H9 (cell line): ENCODE results near the gene DMBT1. TPM values are rescaled to one million over a fixed set of nuclear protein-coding genes. Genes with fewer than 3 reads are reported as not detected.

Experiments used
- DNase-seq: peaks from one replicate; pipeline ENCODE4 v3.0.0-alpha.2; 2017
- H2AFZ ChIP-seq: one replicate; pipeline ENCODE4 v1.6.1; 2013; ENCODE audit warnings: mild to moderate bottlenecking, low read length, control low read depth, moderate library complexity
- H2AK5ac ChIP-seq: 2 replicates; pipeline ENCODE4 v1.6.1; 2013; ENCODE audit warnings: low read length, control low read depth, mixed read lengths; ENCODE audit not compliant: insufficient read length
- H2BK120ac ChIP-seq: one replicate; pipeline ENCODE4 v1.6.1; 2013; ENCODE audit warnings: low read depth, mild to moderate bottlenecking, low read length, control low read depth, inconsistent platforms; ENCODE audit not compliant: poor library complexity, severe bottlenecking
- H2BK12ac ChIP-seq: 2 replicates; pipeline ENCODE4 v1.6.1; 2013; ENCODE audit warnings: low read length, control low read depth, mixed read lengths, low read depth; ENCODE audit not compliant: insufficient read length
- H2BK15ac ChIP-seq: 2 replicates; pipeline ENCODE4 v1.6.1; 2013; ENCODE audit warnings: low read depth, low read length, control low read depth
- H2BK20ac ChIP-seq: one replicate; pipeline ENCODE4 v1.6.1; 2013; ENCODE audit warnings: low read depth, mild to moderate bottlenecking, low read length, control low read depth, inconsistent platforms; ENCODE audit not compliant: poor library complexity, severe bottlenecking
- H2BK5ac ChIP-seq: 2 replicates; pipeline ENCODE4 v1.6.1; 2013; ENCODE audit warnings: low read length, control low read depth, mixed read lengths; ENCODE audit not compliant: insufficient read length
- H3K14ac ChIP-seq: 2 replicates; pipeline ENCODE4 v1.6.1; 2013; ENCODE audit warnings: low read length, control low read depth; ENCODE audit not compliant: insufficient read depth
- H3K18ac ChIP-seq: 2 replicates; pipeline ENCODE4 v1.6.1; 2013; ENCODE audit warnings: low read depth, mild to moderate bottlenecking, mixed read lengths, low read length, control low read depth; ENCODE audit not compliant: insufficient read length
- H3K23ac ChIP-seq: 2 replicates; pipeline ENCODE4 v1.6.1; 2013; ENCODE audit warnings: low read length, control low read depth, mixed read lengths, low read depth; ENCODE audit not compliant: insufficient read length
- H3K23me2 ChIP-seq: 2 replicates; pipeline ENCODE4 v1.6.1; 2013; ENCODE audit warnings: low read depth, mild to moderate bottlenecking, mixed read lengths, low read length, control low read depth; ENCODE audit not compliant: insufficient read length, poor library complexity, severe bottlenecking
- H3K27ac ChIP-seq: 2 replicates; pipeline ENCODE4 v1.5.1; 2013; ENCODE audit warnings: low read length, control low read depth, mixed read lengths, low read depth; ENCODE audit not compliant: insufficient read length
- H3K27me3 ChIP-seq: 2 replicates; pipeline ENCODE4 v1.6.1; 2013; ENCODE audit warnings: low read length, control low read depth, inconsistent platforms; ENCODE audit not compliant: insufficient read depth
- H3K4ac ChIP-seq: 2 replicates; pipeline ENCODE4 v1.6.1; 2013; ENCODE audit warnings: low read depth, mild to moderate bottlenecking, control low read depth, inconsistent platforms, low read length, moderate library complexity
- H3K4me1 ChIP-seq: 2 replicates; pipeline ENCODE4 v1.6.1; 2013; ENCODE audit warnings: low read length, control low read depth, inconsistent platforms; ENCODE audit not compliant: insufficient read depth
- H3K4me2 ChIP-seq: 2 replicates; pipeline ENCODE4 v1.6.1; 2013; ENCODE audit warnings: low read length, control low read depth, mixed read lengths; ENCODE audit not compliant: insufficient read length, insufficient read depth
- H3K56ac ChIP-seq: 2 replicates; pipeline ENCODE4 v1.6.1; 2013; ENCODE audit warnings: low read depth, mild to moderate bottlenecking, mixed read lengths, low read length, control low read depth; ENCODE audit not compliant: insufficient read length
- H3K79me1 ChIP-seq: 2 replicates; pipeline ENCODE4 v1.6.1; 2013; ENCODE audit warnings: low read depth, mild to moderate bottlenecking, moderate library complexity, low read length, control low read depth, inconsistent platforms; ENCODE audit not compliant: insufficient read depth, poor library complexity, severe bottlenecking
- H3K79me2 ChIP-seq: 2 replicates; pipeline ENCODE4 v1.6.1; 2013; ENCODE audit warnings: low read length, control low read depth, inconsistent platforms; ENCODE audit not compliant: insufficient read depth
- H3K9ac ChIP-seq: 2 replicates; pipeline ENCODE4 v1.6.1; 2013; ENCODE audit warnings: low read length, control low read depth, mixed read lengths; ENCODE audit not compliant: insufficient read length; ENCODE audit errors: extremely low read depth
- H3K9me3 ChIP-seq: one replicate; pipeline ENCODE4 v1.6.1; 2013; ENCODE audit warnings: low read depth, low read length, inconsistent platforms; ENCODE audit not compliant: control insufficient read depth
- H3T11ph ChIP-seq: one replicate; pipeline ENCODE4 v1.6.1; 2013; ENCODE audit warnings: mild to moderate bottlenecking, low read length, control low read depth, inconsistent platforms
- H4K20me1 ChIP-seq: one replicate; pipeline ENCODE4 v1.6.1; 2013; ENCODE audit not compliant: control insufficient read depth, insufficient read length, insufficient read depth
- H4K5ac ChIP-seq: 2 replicates; pipeline ENCODE4 v1.6.1; 2013; ENCODE audit warnings: low read depth, mild to moderate bottlenecking, mixed read lengths, low read length, control low read depth; ENCODE audit not compliant: insufficient read length
- H4K8ac ChIP-seq: replicated peaks from 2 replicates; pipeline ENCODE4 v1.6.1; 2013; ENCODE audit warnings: low read length, control low read depth, mixed read lengths, low read depth; ENCODE audit not compliant: insufficient read length
- H4K91ac ChIP-seq: 2 replicates; pipeline ENCODE4 v1.6.1; 2013; ENCODE audit warnings: low read depth, mild to moderate bottlenecking, moderate library complexity, mixed read lengths, low read length, control low read depth; ENCODE audit not compliant: insufficient read length
- H3K27ac Mint-ChIP-seq, 3 experiments: 2 replicates in 2 of 3; 3 replicates in 1 of 3; pipeline ENCODE4 v1.8.0; 2020 to 2021; ENCODE audit warnings: mixed read lengths in 3 of 3, mild to moderate bottlenecking in 1 of 3, moderate library complexity in 1 of 3
- H3K27me3 Mint-ChIP-seq: 2 replicates; pipeline ENCODE4 v1.8.0; 2021; ENCODE audit warnings: low read depth, mild to moderate bottlenecking, moderate library complexity, mixed read lengths
- H3K36me3 Mint-ChIP-seq, 3 experiments: 2 replicates in 2 of 3; 3 replicates in 1 of 3; pipeline ENCODE4 v1.8.0; 2020 to 2021; ENCODE audit warnings: low read depth in 3 of 3, mixed read lengths in 3 of 3; ENCODE audit not compliant: insufficient read depth in 1 of 3
- H3K4me1 Mint-ChIP-seq, 2 experiments: 2 replicates each; pipeline ENCODE4 v1.8.0; 2020; ENCODE audit warnings: mixed read lengths in 2 of 2
- H3K4me3 Mint-ChIP-seq, 2 experiments: 2 replicates in 1 of 2; 3 replicates in 1 of 2; pipeline ENCODE4 v1.8.0; 2020 to 2021; ENCODE audit warnings: mild to moderate bottlenecking in 2 of 2, mixed read lengths in 2 of 2, moderate library complexity in 1 of 2
- H3K9me3 Mint-ChIP-seq, 2 experiments: 2 replicates in 1 of 2; 3 replicates in 1 of 2; pipeline ENCODE4 v1.8.0; 2020; ENCODE audit warnings: mild to moderate bottlenecking in 2 of 2, mixed read lengths in 2 of 2, moderate library complexity in 1 of 2
- WGBS: extraction: QIAGEN DNeasy Blood & Tissue Kit; methylation state at CpG from one replicate; pipeline ENCODE4 v1.1.7; 2013; ENCODE audit warnings: missing lambda C conversion rate, low lambda C conversion rate, mixed read lengths; ENCODE audit not compliant: insufficient read length; ENCODE audit errors: extremely low coverage; 5-methylcytosine and 5-hydroxymethylcytosine counted together
- total RNA-seq: library from RNA; stranded (reverse); gene quantifications from 2 replicates; pipeline ENCODE4 v1.2.1, GENCODE V29; 2021
- TF ChIP-seq, protein P1 (sequence below): fragments of 200-600 bp; sonication (generic); conservative IDR thresholded peaks from 3 replicates; pipeline ENCODE4 v1.8.0; 2021; ENCODE audit warnings: antibody characterized with exemption, mild to moderate bottlenecking

The DMBT1 gene
- total RNA-seq, 1 experiment from 2014 or later, result 0.04 TPM

GRCh38 chr10:122665329-122665860, 104.8 kb downstream of the DMBT1 start:
- H2BK12ac ChIP-seq, result no peak overlapping the region

More at GRCh38 chr10:122665329-122665860, 104.8 kb downstream of the DMBT1 start:
- 0 out of 2 replicates have a peak, but pooled peaks cover 7% of the 10 kb centered on the region for H3K27me3 Mint-ChIP-seq
- H3K18ac ChIP-seq, result no peak overlapping the region
- H4K91ac ChIP-seq, result no peak overlapping the region
- no peaks in the 10 kb centered on the region for H3K23me2 ChIP-seq
- H3K27ac Mint-ChIP-seq, result no peak overlapping the region
- no peak overlapping the region for H3K4ac ChIP-seq
- DNase-seq, result no peak
- no peaks in the 10 kb centered on the region for H3K27me3 ChIP-seq
- no peak overlapping the region for H3K27ac ChIP-seq
- H3K23ac ChIP-seq, result no peak overlapping the region
- no peak overlapping the region for H2BK5ac ChIP-seq
- H3K56ac ChIP-seq, result no peak overlapping the region
- no peak overlapping the region for H3K4me2 ChIP-seq
- H3K79me2 ChIP-seq, result no peaks in the 10 kb centered on the region
- no peak overlapping the region for H2BK120ac ChIP-seq
- H3K9ac ChIP-seq, result no peak overlapping the region
- no CpG with 5 or more reads among the region's 7 CpGs for WGBS
- TF ChIP-seq, protein P1, sequence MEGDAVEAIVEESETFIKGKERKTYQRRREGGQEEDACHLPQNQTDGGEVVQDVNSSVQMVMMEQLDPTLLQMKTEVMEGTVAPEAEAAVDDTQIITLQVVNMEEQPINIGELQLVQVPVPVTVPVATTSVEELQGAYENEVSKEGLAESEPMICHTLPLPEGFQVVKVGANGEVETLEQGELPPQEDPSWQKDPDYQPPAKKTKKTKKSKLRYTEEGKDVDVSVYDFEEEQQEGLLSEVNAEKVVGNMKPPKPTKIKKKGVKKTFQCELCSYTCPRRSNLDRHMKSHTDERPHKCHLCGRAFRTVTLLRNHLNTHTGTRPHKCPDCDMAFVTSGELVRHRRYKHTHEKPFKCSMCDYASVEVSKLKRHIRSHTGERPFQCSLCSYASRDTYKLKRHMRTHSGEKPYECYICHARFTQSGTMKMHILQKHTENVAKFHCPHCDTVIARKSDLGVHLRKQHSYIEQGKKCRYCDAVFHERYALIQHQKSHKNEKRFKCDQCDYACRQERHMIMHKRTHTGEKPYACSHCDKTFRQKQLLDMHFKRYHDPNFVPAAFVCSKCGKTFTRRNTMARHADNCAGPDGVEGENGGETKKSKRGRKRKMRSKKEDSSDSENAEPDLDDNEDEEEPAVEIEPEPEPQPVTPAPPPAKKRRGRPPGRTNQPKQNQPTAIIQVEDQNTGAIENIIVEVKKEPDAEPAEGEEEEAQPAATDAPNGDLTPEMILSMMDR, result no peak
- no peak overlapping the region for H2AFZ ChIP-seq
- H4K5ac ChIP-seq, result no peak overlapping the region
- no peak overlapping the region for H3T11ph ChIP-seq
- H2BK15ac ChIP-seq, result no peak overlapping the region
- peaks cover 3% of the 10 kb centered on the region; the same call in 1 of the 2 replicates for H3K4me1 ChIP-seq
- H3K9me3 ChIP-seq, result no peaks in the 10 kb centered on the region
- H4K8ac ChIP-seq, result no peak overlapping the region
- H3K36me3 Mint-ChIP-seq, result no peaks in the 10 kb centered on the region
- no peak overlapping the region for H2AK5ac ChIP-seq
- H3K79me1 ChIP-seq, result no peaks in the 10 kb centered on the region
- H2BK20ac ChIP-seq, result no peak overlapping the region
- H3K14ac ChIP-seq, result no peak overlapping the region
- H3K4me3 Mint-ChIP-seq, result no peak overlapping the region
- H4K20me1 ChIP-seq, result no peaks in the 10 kb centered on the region
- H3K9me3 Mint-ChIP-seq, result no peaks in the 10 kb centered on the region
- H3K4me1 Mint-ChIP-seq, result peaks cover 2 to 10% of the 10 kb centered on the region in 2 experiments; a peak in 3 of 4 replicates
